ENCODE measurements around the gene NCAPD3. TPM values are rescaled to one million over a fixed set of nuclear protein-coding genes. Genes with fewer than 3 reads are reported as not detected.

Gene NCAPD3
- total and polyA plus RNA-seq, 4 donors = 4.4 to 23.5 (median 16.5) TPM

DNA sequence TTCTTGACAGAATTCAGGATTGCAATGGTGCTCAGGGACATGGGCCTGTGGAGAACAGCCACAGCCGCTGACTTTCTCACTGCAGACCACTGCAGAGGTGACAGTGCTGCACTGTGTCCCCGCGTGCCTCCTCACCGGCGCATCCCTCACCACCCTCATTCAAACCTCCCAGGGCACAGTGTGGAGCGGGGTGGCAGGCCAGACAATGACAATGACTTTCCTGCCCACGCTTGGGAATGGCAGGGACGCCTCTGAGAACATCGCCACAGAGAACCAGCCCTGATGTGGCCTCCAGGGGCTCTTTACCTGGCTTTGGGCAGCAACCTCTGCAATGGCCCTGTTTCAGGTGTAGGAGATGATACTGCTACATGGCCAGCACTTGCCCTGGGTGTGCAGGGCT lies 65.7 kb downstream of the NCAPD3 start:
- WGBS, 2 donors = 95 to 98% methylated on average over 9 of the region's 9 CpGs
- H3K9ac ChIP-seq (ENCODE audit: insufficient read depth in 1 of 2, low read length in 2 of 2) = no peak overlapping the region
- no peak for DNase-seq
- no peaks in the 10 kb centered on the region for H3K4me1 ChIP-seq (ENCODE audit: control insufficient read depth in 5 of 5, insufficient read depth in 5 of 5, low read length in 5 of 5)
- H3K27me3 ChIP-seq (ENCODE audit: control insufficient read depth in 3 of 3, insufficient read depth in 3 of 3, low read length in 2 of 3) = no peaks in the 10 kb centered on the region
- H3K9me3 ChIP-seq (ENCODE audit: control insufficient read depth in 4 of 4, insufficient read depth in 3 of 4, low read length in 3 of 4) = no peaks in the 10 kb centered on the region
- ATAC-seq (ENCODE audit: insufficient read depth, low FRiP score) = no peak
- TF ChIP-seq, protein P1, sequence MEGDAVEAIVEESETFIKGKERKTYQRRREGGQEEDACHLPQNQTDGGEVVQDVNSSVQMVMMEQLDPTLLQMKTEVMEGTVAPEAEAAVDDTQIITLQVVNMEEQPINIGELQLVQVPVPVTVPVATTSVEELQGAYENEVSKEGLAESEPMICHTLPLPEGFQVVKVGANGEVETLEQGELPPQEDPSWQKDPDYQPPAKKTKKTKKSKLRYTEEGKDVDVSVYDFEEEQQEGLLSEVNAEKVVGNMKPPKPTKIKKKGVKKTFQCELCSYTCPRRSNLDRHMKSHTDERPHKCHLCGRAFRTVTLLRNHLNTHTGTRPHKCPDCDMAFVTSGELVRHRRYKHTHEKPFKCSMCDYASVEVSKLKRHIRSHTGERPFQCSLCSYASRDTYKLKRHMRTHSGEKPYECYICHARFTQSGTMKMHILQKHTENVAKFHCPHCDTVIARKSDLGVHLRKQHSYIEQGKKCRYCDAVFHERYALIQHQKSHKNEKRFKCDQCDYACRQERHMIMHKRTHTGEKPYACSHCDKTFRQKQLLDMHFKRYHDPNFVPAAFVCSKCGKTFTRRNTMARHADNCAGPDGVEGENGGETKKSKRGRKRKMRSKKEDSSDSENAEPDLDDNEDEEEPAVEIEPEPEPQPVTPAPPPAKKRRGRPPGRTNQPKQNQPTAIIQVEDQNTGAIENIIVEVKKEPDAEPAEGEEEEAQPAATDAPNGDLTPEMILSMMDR (IDR thresholded peaks at IDR 0.05; ENCODE audit: control extremely low read depth, extremely low read depth) = no peak
- H3K27ac ChIP-seq (ENCODE audit: low read depth in 1 of 2, low read length in 1 of 2) = no peak overlapping the region
- no peak overlapping the region for H3K4me3 ChIP-seq
- peaks cover 23 to 44% (median 33%) of the 10 kb centered on the region in 4 donors for H3K36me3 ChIP-seq (ENCODE audit: control insufficient read depth in 4 of 4, insufficient read depth in 4 of 4, low read length in 4 of 4)

DNA sequence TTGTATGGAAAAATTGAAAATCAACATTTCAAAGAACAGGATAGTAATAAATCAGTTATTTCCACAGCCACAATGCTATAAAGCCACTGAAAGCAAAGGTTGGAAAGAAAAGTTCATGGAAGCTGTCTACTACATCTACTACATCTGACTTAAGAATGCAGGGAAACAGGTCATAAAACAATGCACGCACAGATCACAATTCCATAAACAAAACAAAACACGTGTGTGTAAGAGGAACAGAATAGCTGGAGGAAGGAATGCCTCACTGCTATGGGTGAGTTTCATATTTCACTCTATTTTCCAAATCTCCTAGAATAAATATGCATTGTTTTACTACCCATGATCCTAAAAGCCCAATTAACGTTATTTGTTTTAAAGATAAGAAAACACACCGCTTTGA lies 66.3 kb downstream of the NCAPD3 start:
- H3K9me3 ChIP-seq (ENCODE audit: control insufficient read depth in 4 of 4, insufficient read depth in 3 of 4, low read length in 3 of 4) = no peaks in the 10 kb centered on the region
- ATAC-seq (ENCODE audit: insufficient read depth, low FRiP score) (no peak), DNase-seq (no peak)
- peaks cover 23 to 48% (median 34%) of the 10 kb centered on the region in 4 donors for H3K36me3 ChIP-seq (ENCODE audit: control insufficient read depth in 4 of 4, insufficient read depth in 4 of 4, low read length in 4 of 4)
- H3K9ac ChIP-seq (ENCODE audit: insufficient read depth in 1 of 2, low read length in 2 of 2) = no peak overlapping the region
- H3K4me1 ChIP-seq (ENCODE audit: control insufficient read depth in 5 of 5, insufficient read depth in 5 of 5, low read length in 5 of 5) = no peaks in the 10 kb centered on the region
- WGBS, 2 donors = 71 to 76% methylated on average over 4 of the region's 4 CpGs
- H3K27me3 ChIP-seq (ENCODE audit: control insufficient read depth in 3 of 3, insufficient read depth in 3 of 3, low read length in 2 of 3) = no peaks in the 10 kb centered on the region
- TF ChIP-seq, protein P1 (IDR thresholded peaks at IDR 0.05; ENCODE audit: control extremely low read depth, extremely low read depth) = no peak
- H3K27ac ChIP-seq (ENCODE audit: low read depth in 1 of 2, low read length in 1 of 2) = no peak overlapping the region
- no peak overlapping the region for H3K4me3 ChIP-seq

DNA sequence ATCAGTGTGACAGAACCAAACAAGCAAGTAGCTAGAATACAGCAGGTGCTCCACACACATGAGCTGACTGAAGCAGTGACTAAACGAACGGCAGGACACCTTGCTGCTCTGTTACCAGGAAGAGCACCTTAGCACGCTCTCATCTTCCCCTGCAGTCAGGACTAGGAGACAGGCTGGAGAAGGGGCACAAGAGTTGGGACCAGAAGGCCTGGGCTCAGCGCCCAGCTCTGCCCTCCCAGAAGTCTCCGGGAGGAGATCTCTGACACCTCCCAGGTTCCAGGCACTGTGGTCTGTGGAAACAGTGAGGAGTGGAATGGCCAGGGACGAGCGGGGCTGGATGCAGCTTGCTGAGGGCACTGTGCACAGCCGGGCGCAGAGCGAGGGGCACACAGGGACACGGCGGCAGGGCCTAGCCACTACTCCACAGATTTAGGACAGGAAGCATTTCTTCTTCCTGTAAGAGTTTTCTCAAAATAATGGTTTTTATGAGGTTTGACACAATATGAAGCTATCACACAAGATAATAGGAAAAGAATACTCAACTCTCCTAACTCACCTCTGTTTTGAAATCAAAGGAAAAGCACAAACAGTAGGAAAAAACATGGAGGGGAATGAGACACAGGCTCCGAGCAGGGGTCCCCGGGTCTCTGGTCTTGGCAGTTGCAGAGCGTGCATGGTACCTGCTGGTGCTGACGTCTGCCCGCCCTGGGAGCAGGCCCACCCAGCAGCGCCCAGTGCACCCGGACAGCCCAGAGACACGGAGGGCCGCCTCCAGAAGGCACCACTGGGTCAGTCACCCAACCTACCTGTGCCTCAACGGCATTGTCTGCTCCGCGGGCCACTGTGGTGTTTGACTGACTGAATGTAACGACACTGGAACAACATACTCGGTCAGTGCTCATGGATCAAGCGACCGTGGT lies 67.6 kb downstream of the NCAPD3 start:
- Histone ChIP-seq H3K4me3 (no peak overlapping the region), H3K27me3 (ENCODE audit: control insufficient read depth in 3 of 3, insufficient read depth in 3 of 3, low read length in 2 of 3) (no peaks in the 10 kb centered on the region), H3K4me1 (ENCODE audit: control insufficient read depth in 5 of 5, insufficient read depth in 5 of 5, low read length in 5 of 5) (no peaks in the 10 kb centered on the region), H3K36me3 (ENCODE audit: control insufficient read depth in 4 of 4, insufficient read depth in 4 of 4, low read length in 4 of 4) (peaks cover 22 to 50% (median 30%) of the 10 kb centered on the region in 4 donors), H3K9ac (ENCODE audit: insufficient read depth in 1 of 2, low read length in 2 of 2) (no peak overlapping the region), H3K27ac (ENCODE audit: low read depth in 1 of 2, low read length in 1 of 2) (no peak overlapping the region), H3K9me3 (ENCODE audit: control insufficient read depth in 4 of 4, insufficient read depth in 3 of 4, low read length in 3 of 4) (no peaks in the 10 kb centered on the region)
- TF ChIP-seq, protein P1 (IDR thresholded peaks at IDR 0.05; ENCODE audit: control extremely low read depth, extremely low read depth) = no peak
- DNase-seq (no peak), ATAC-seq (ENCODE audit: insufficient read depth, low FRiP score) (no peak)
- 94 to 95% methylated on average over 28 of the region's 28 CpGs for WGBS, 2 donors

All from lung (tissue), 12 donors.